Amniotic epithelial cell (primary cell): ENCODE data around the gene PACRGL.
A peak's percentile ranks its signal among the peaks of the same experiment; 100 is the strongest.
"Not testable (repeated sequence)": the region's sequence is repeated elsewhere in the genome, so short reads cannot be mapped to it uniquely, and the experiment has no call there.

Experiments
- DNase-seq: peaks from one replicate; pipeline ENCODE4 v3.0.0-alpha.2; 2010; ENCODE audit warnings: low read depth

The PACRGL gene

GRCh38 chr4:20723463-20723862 is 23.2 kb downstream of the PACRGL start:
- no peak for DNase-seq

DNA sequence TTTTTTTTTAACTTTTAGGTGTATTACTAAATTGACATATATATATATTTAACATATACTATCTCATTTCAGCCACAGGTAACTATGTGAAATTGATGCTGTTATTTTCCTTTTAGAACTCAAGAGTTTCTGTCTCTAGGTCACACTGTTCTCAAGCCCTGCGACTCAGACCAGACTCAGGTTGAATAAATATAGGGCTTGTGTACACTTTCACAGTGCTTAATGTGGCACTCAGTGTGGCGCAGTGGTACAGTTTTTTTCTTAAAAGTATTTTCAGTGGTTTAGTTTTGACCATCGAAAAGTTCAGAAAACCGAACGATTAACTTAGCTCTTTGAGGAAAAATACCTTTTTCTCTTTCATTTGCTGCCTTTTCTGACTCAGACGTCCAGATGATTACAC is 24.7 kb downstream of the PACRGL start:
- no peak for DNase-seq

DNA sequence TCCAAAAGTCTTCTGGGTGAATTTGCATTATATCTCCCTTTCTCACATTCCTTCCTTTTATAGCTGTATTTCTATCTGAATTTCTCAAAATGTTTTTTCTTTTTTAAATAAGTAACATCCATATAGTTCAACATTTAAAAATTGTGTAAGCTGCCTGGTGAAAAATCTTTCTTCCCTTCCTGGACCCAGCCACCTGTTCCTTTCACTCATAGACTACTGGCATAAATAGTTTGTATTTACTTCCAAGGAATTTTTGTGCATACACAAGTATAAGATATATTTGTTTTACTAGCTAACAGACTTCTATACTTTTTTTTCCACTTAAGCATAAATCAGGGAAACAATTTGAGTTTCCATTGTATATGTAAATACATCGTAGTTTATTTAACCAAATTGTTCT is 35.7 kb downstream of the PACRGL start:
- DNase-seq, result no peak

DNA sequence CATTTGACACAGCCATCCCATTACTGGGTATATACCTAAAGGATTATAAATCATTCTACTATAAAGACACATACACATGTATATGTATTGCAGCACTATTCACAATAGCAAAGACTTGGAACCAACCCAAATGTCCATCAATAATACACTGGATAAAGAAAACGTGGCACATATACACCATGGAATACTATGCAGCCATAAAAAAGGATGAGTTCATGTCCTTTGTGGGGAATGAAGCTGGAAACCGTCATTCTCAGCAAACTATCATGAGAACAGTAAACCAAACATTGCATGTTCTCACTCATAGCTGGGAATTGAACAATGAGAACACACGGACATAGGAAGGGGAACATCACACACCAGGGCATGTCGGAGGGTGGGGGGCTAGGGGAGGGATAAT is 45.7 kb downstream of the PACRGL start:
- DNase-seq, result not testable (repeated sequence)

- peak; percentile 5 for DNase-seq
These were observed 52.4 kb downstream of the PACRGL start for GRCh38 chr4:20752641-20753040.

DNA sequence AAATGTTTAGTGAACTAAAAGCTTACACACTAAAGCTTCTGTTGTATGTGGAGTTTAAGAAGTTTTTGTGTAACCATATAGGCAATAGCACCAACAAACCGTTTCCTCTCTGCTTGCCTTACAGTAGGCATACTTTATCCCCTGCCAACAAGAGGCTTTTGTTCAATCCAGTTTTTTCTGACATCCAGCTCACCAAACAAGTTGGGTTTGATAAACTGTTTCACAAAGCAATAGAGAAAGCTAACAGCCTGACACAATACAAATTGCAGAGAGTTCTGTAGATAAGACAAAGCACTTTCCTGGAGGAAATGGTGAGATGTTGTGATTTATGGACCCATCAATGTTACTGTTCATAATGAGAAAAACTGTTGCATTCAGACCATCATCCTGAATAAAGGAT is 53.8 kb downstream of the PACRGL start:
- no peak for DNase-seq

DNA sequence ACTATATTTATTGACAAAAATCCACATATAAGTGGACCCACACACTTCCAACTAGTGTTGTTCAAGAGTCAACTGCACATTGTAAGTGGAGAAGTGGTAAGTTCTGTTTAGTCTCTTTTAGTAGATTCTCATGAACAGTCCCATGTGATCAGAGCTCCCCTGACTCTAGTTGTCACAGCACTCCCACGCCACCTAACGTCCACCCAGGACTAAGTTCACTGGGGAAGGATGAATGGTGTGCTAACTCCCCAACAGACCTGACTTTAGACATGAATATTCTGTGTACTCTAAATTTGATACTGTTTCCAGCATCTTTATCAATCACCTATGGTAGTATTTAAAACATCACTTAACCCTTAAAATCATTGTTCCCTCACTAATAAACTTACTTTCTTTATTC is 59.8 kb downstream of the PACRGL start:
- peak; percentile 8 for DNase-seq

GRCh38 chr4:20761382-20761781 is 61.1 kb downstream of the PACRGL start:
- DNase-seq, result no peak

DNA sequence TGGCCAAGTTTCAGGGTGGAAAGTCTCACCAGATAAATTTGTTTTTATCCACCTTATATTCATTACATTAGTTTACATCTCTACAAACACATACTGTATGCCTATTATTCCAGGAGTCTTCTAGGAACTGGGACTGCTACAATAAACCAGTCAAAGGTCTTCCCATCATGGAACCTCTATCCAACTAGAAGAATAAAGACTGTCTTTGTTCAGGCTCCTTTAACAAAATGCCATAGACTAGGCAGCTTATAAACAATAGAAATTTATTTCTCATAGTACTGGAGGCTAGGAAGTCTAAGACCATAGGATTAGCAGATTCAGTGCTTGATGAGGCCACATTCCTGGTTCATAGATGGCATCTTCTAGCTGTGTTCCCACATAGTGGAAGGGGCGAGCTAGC is 61.6 kb downstream of the PACRGL start:
- no peak for DNase-seq

GRCh38 chr4:20764366-20764992 is 64.2 kb downstream of the PACRGL start:
- DNase-seq, result peak; percentile 7

DNA sequence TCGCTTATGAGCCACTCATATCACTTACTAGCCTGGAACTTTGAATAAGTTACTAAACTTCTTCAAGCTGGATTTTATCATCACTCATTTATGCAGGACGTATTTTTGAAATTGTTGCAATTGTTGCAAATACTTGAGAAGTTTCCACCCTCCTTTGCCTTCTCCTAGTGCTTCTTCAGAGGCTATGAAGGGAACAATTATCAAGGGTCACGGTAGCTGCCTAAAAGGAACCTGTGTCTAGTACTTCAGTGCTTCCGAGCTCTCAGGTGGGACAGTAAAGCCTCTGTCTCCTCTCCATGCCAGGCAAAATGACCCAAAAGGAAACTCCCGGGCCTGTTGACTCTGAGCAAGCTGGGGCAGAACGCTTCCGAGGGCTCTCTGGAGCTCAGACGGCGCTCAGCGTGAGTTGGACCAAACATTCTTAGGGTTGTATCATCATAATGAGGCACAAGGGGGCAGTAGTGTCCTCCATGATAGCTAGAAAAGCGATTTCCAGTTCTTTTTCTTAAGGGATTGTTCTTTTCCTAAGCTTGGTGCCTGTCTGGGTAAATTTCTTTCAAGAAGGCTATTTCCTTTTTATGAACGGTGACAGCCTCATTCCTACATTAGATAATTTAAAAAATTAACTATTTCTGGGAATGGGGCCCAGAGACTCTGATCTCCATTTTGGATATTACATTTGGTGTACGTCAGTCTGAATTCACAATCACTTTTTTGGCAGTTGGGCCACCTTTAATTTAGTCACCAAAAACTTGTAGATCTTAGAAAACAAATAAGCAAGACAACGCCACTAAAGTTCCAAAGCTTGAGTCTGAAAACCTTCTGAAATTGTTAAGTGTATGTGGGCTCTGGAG is 73.1 kb downstream of the PACRGL start:
- peak; percentile 54 for DNase-seq

- no peak for DNase-seq
These were observed 78.6 kb downstream of the PACRGL start for GRCh38 chr4:20778896-20779295.

DNA sequence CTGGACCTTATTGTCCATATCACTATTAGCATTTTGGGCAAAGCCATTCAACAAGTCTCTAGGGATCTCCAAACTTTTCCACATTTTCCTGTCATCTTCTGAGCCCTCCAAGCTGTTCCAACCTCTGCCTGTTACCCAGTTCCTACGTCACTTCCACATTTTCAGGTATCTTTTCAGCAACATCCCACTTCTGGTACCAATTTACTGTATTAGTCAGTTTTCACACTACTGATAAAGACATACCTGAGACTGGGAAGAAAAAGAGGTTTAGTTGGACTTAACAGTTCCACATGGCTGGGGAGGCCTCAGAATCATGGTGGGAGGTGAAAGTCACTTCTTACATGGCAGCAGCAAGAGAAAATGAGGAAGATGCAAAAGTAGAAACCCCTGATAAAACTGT is 82.9 kb downstream of the PACRGL start:
- DNase-seq, result not testable (repeated sequence)

GRCh38 chr4:20787940-20788665 is 87.8 kb downstream of the PACRGL start:
- no peak for DNase-seq
